ENCODE data around the gene NDUFAF3.

- TF ChIP-seq POLR2AphosphoS5 (IDR thresholded peaks at IDR 0.05; ENCODE audit: low read length) = no peak
- no peak for TF ChIP-seq ZNF217 (IDR thresholded peaks at IDR 0.05)
- no peak for TF ChIP-seq EZH2 (IDR thresholded peaks at IDR 0.05; ENCODE audit: borderline replicate concordance, control insufficient read depth, low read depth, low read length)
Measured at GRCh38 chr3:48980295-48980694, 41.6 kb upstream of the NDUFAF3 start.

Measured in GM12878 (cell line).